ENCODE data around the gene SLC44A4.

SLC44A4 gene

GRCh38 chr6:31814677-31815024, 64.1 kb downstream of the SLC44A4 start:
- TF ChIP-seq POLR2A (IDR thresholded peaks at IDR 0.05; ENCODE audit: low read length) (no peak), GATA1 (IDR thresholded peaks at IDR 0.05; ENCODE audit: low read depth, low read length) (no peak)
- peak; percentile 77 to 78 for DNase-seq

GRCh38 chr6:31813465-31813849, 65.3 kb downstream of the SLC44A4 start:
- DNase-seq = no peak
- TF ChIP-seq POLR2A (IDR thresholded peaks at IDR 0.05; ENCODE audit: low read length) = no peak
- TF ChIP-seq GATA1 (IDR thresholded peaks at IDR 0.05; ENCODE audit: low read depth, low read length) = no peak
